KMS-11 (cell line): Measurements from ENCODE around the gene TTC24.
"Not testable (repeated sequence)": the region's sequence is repeated elsewhere in the genome, so short reads cannot be mapped to it uniquely, and the experiment has no call there.

ENCODE experiments used
- H2AFZ ChIP-seq: fragments of 200-600 bp; sonication (generic); 2 replicates; pipeline ENCODE4 v1.6.1; 2016; ENCODE audit warnings: antibody characterized with exemption, mixed run types, low read depth
- H3K27ac ChIP-seq: fragments of 200-600 bp; sonication (generic); 2 replicates; pipeline ENCODE4 v1.6.1; 2016; ENCODE audit warnings: mild to moderate bottlenecking, mixed run types
- H3K27me3 ChIP-seq: fragments of 200-600 bp; sonication (generic); 2 replicates; pipeline ENCODE4 v1.6.1; 2017; ENCODE audit warnings: mild to moderate bottlenecking, low read depth, mixed run types, moderate library complexity; ENCODE audit not compliant: insufficient read depth
- H3K36me3 ChIP-seq: fragments of 200-600 bp; sonication (generic); 2 replicates; pipeline ENCODE4 v1.6.1; 2017; ENCODE audit warnings: mild to moderate bottlenecking, mixed run types; ENCODE audit not compliant: insufficient read depth
- H3K4me1 ChIP-seq: fragments of 200-600 bp; sonication (generic); 2 replicates; pipeline ENCODE4 v1.6.1; 2016; ENCODE audit warnings: mild to moderate bottlenecking, low read depth, mixed run types; ENCODE audit not compliant: poor library complexity, severe bottlenecking
- H3K4me2 ChIP-seq: fragments of 200-600 bp; sonication (generic); 2 replicates; pipeline ENCODE4 v1.7.0; 2016; ENCODE audit warnings: mild to moderate bottlenecking, mixed run types
- H3K4me3 ChIP-seq: fragments of 200-600 bp; sonication (generic); IDR thresholded peaks from 2 replicates; pipeline ENCODE4 v1.6.1; 2017; ENCODE audit warnings: low read depth, low read length, mixed read lengths; ENCODE audit not compliant: insufficient read depth
- H3K79me2 ChIP-seq: fragments of 200-600 bp; sonication (generic); 2 replicates; pipeline ENCODE4 v1.6.1; 2016; ENCODE audit warnings: low read depth, mixed run types; ENCODE audit not compliant: insufficient read depth
- H3K9ac ChIP-seq: fragments of 200-600 bp; sonication (generic); 2 replicates; pipeline ENCODE4 v1.6.1; 2016; ENCODE audit warnings: mild to moderate bottlenecking, mixed run types
- H4K20me1 ChIP-seq: fragments of 200-600 bp; sonication (generic); 2 replicates; pipeline ENCODE4 v1.6.1; 2016; ENCODE audit warnings: mild to moderate bottlenecking, mixed run types; ENCODE audit not compliant: insufficient read depth
- CTCF ChIP-seq: fragments of 200-600 bp; sonication (generic); conservative IDR thresholded peaks from 2 replicates; pipeline ENCODE4 v1.6.1; 2017; ENCODE audit warnings: low read depth, mild to moderate bottlenecking, antibody characterized with exemption, low read length, moderate library complexity, mixed read lengths

The TTC24 gene

GRCh38 chr1:156631152-156631551 is 51.6 kb downstream of the TTC24 start:
- TF ChIP-seq CTCF, result peak; percentile 32; the same call in 1 of the 2 replicates
- not testable (repeated sequence) for H3K9ac ChIP-seq, H2AFZ ChIP-seq, H3K4me3 ChIP-seq, H4K20me1 ChIP-seq, H3K36me3 ChIP-seq, H3K4me2 ChIP-seq, H3K27ac ChIP-seq, H3K4me1 ChIP-seq, H3K79me2 ChIP-seq
- peaks cover 98% of the 10 kb centered on the region for H3K27me3 ChIP-seq

GRCh38 chr1:156632355-156632754 is 52.8 kb downstream of the TTC24 start:
- Histone ChIP-seq H3K27me3 (peaks cover 97% of the 10 kb centered on the region), H3K79me2 (no peaks in the 10 kb centered on the region), H2AFZ (no peak overlapping the region)

More at GRCh38 chr1:156632355-156632754, 52.8 kb downstream of the TTC24 start:
- Histone ChIP-seq H4K20me1 (no peaks in the 10 kb centered on the region), H3K4me1 (no peaks in the 10 kb centered on the region), H3K36me3 (no peaks in the 10 kb centered on the region), H3K4me2 (no peak overlapping the region), H3K4me3 (no peak overlapping the region), H3K9ac (no peak overlapping the region), H3K27ac (no peak overlapping the region)
- no peak for TF ChIP-seq CTCF
